HG03097 (cell line): ENCODE data around the gene DNAH17.

ENCODE experiments used
- ATAC-seq: cut with Tn5 transposase; IDR thresholded peaks from one replicate; pipeline ENCODE4 v1.9.1; 2021; ENCODE audit not compliant: unreplicated experiment, low FRiP score

DNAH17 gene

GRCh38 chr17:78399693-78400144 lies 177.5 kb downstream of the DNAH17 start:
- ATAC-seq: no peak

GRCh38 chr17:78399028-78399692 lies 178.0 kb downstream of the DNAH17 start:
- ATAC-seq: no peak

GRCh38 chr17:78398390-78398789 lies 178.8 kb downstream of the DNAH17 start:
- no peak for ATAC-seq

GRCh38 chr17:78397681-78398101 lies 179.5 kb downstream of the DNAH17 start:
- no peak for ATAC-seq

GRCh38 chr17:78396441-78397337 lies 180.5 kb downstream of the DNAH17 start:
- no peak for ATAC-seq

- ATAC-seq: no peak
Measured at GRCh38 chr17:78395155-78395554, 182.0 kb downstream of the DNAH17 start.

GRCh38 chr17:78394209-78394608 lies 183.0 kb downstream of the DNAH17 start:
- ATAC-seq: no peak

GRCh38 chr17:78393575-78393974 lies 183.6 kb downstream of the DNAH17 start:
- no peak for ATAC-seq

GRCh38 chr17:78392295-78392694 lies 184.9 kb downstream of the DNAH17 start:
- no peak for ATAC-seq

GRCh38 chr17:78391843-78392242 lies 185.4 kb downstream of the DNAH17 start:
- ATAC-seq: no peak

- no peak for ATAC-seq
Measured at GRCh38 chr17:78391051-78391431, 186.2 kb downstream of the DNAH17 start.

GRCh38 chr17:78390241-78391050 lies 186.8 kb downstream of the DNAH17 start:
- ATAC-seq: no peak

GRCh38 chr17:78387977-78388941 lies 188.9 kb downstream of the DNAH17 start:
- ATAC-seq: no peak

- ATAC-seq: no peak
Measured at GRCh38 chr17:78384479-78385175, 192.6 kb downstream of the DNAH17 start.

- no peak for ATAC-seq
Measured at GRCh38 chr17:78383725-78384471, 193.3 kb downstream of the DNAH17 start.

GRCh38 chr17:78381601-78382232 lies 195.5 kb downstream of the DNAH17 start:
- no peak for ATAC-seq

- no peak for ATAC-seq
Measured at GRCh38 chr17:78380370-78380769, 196.8 kb downstream of the DNAH17 start.

- no peak for ATAC-seq
Measured at GRCh38 chr17:78379131-78379491, 198.1 kb downstream of the DNAH17 start.
